HEK293 (cell line): ENCODE measurements around the gene ARHGAP35.

Experiments
- CTCF ChIA-PET: fragments of 350-600 bp; formaldehyde crosslinking; extraction: SDS; loops from one replicate; lab custom pipeline; 2021; ENCODE audit warnings: antibody characterized with exemption; lab: Yijun Ruan, JAX
- POLR2A ChIA-PET: fragments of 300-600 bp; formaldehyde crosslinking; extraction: SDS; loops from one replicate; lab custom pipeline; 2020; ENCODE audit warnings: antibody characterized with exemption, inconsistent platforms; lab: Yijun Ruan, JAX
- H3K27ac ChIP-seq: fragments of 200-500 bp; sonication (Bioruptor generic); 2 replicates; pipeline ENCODE4 v1.5.1; 2014; ENCODE audit warnings: low read depth, low read length, control low read depth, inconsistent platforms; ENCODE audit errors: extremely low read depth
- H3K36me3 ChIP-seq, 2 experiments: fragments of 200-500 bp in 1 of 2; sonication (Bioruptor generic) in 1 of 2; 1 replicate in 1 of 2; 2 replicates in 1 of 2; pipeline ENCODE4 v1.5.1; 2014 to 2017; ENCODE audit warnings: inconsistent platforms in 2 of 2, low read length in 2 of 2; ENCODE audit not compliant: control insufficient read depth in 2 of 2, insufficient read depth in 1 of 2
- H3K4me1 ChIP-seq: fragments of 200-500 bp; sonication (Bioruptor generic); 2 replicates; pipeline ENCODE4 v1.5.1; 2014; ENCODE audit warnings: mild to moderate bottlenecking, low read length, inconsistent platforms; ENCODE audit not compliant: control insufficient read depth, insufficient read depth
- H3K4me3 ChIP-seq: 2 replicates; pipeline ENCODE4 v1.5.1; 2011; ENCODE audit warnings: low read depth, mild to moderate bottlenecking, control low read depth, low read length, moderate library complexity
- H3K9me3 ChIP-seq: fragments of 200-500 bp; sonication (Bioruptor generic); 2 replicates; pipeline ENCODE4 v1.5.1; 2014; ENCODE audit warnings: low read depth, low read length, inconsistent platforms; ENCODE audit not compliant: control insufficient read depth, insufficient read depth
- AEBP2 ChIP-seq: fragments of 450-650 bp; formaldehyde crosslinking; IDR thresholded peaks from 2 replicates; pipeline ENCODE4 v1.5.1; 2016; ENCODE audit warnings: missing biosample characterization, missing genetic modification characterization, borderline replicate concordance
- HOXD13 ChIP-seq: sonication (generic); formaldehyde crosslinking; IDR thresholded peaks from 2 replicates; pipeline ENCODE4 v1.8.0; 2022; ENCODE audit warnings: missing genetic modification reagents, borderline replicate concordance
- SETDB1 ChIP-seq: IDR thresholded peaks from one replicate; pipeline ENCODE4 v1.6.1; 2017; ENCODE audit warnings: mild to moderate bottlenecking, low read length, moderate library complexity, mixed read lengths; ENCODE audit not compliant: insufficient read length
- ZBTB1 ChIP-seq: fragments of 450-650 bp; formaldehyde crosslinking; IDR thresholded peaks from 2 replicates; pipeline ENCODE4 v1.5.1; 2016; ENCODE audit warnings: missing biosample characterization, missing genetic modification characterization
- ZBTB7A ChIP-seq: fragments of 450-650 bp; formaldehyde crosslinking; IDR thresholded peaks from 2 replicates; pipeline ENCODE4 v1.5.1; 2016; ENCODE audit warnings: low read depth, missing biosample characterization, missing genetic modification characterization
- ZFP69B ChIP-seq: fragments of 450-650 bp; formaldehyde crosslinking; IDR thresholded peaks from 2 replicates; pipeline ENCODE4 v1.5.1; 2016; ENCODE audit warnings: missing biosample characterization, missing genetic modification characterization
- ZNF133 ChIP-seq: fragments of 450-650 bp; formaldehyde crosslinking; IDR thresholded peaks from 2 replicates; pipeline ENCODE4 v1.5.1; 2016; ENCODE audit warnings: missing biosample characterization, missing genetic modification characterization
- ZNF146 ChIP-seq: fragments of 450-650 bp; formaldehyde crosslinking; IDR thresholded peaks from 2 replicates; pipeline ENCODE4 v1.5.1; 2016; ENCODE audit warnings: missing biosample characterization, missing genetic modification characterization
- ZNF2 ChIP-seq: fragments of 450-650 bp; formaldehyde crosslinking; IDR thresholded peaks from 2 replicates; pipeline ENCODE4 v1.5.1; 2016; ENCODE audit warnings: missing biosample characterization, missing genetic modification characterization
- ZNF280D ChIP-seq: fragments of 450-650 bp; formaldehyde crosslinking; IDR thresholded peaks from 2 replicates; pipeline ENCODE4 v1.5.1; 2016; ENCODE audit warnings: missing biosample characterization, missing genetic modification characterization
- ZNF311 ChIP-seq: fragments of 450-650 bp; formaldehyde crosslinking; IDR thresholded peaks from 2 replicates; pipeline ENCODE4 v1.5.1; 2017; ENCODE audit warnings: missing biosample characterization, missing genetic modification characterization, borderline replicate concordance
- ZNF350 ChIP-seq: fragments of 450-650 bp; formaldehyde crosslinking; IDR thresholded peaks from 2 replicates; pipeline ENCODE4 v1.5.0; 2017; ENCODE audit warnings: missing biosample characterization, mild to moderate bottlenecking, missing genetic modification characterization
- ZNF366 ChIP-seq: fragments of 450-650 bp; formaldehyde crosslinking; conservative IDR thresholded peaks from 2 replicates; pipeline ENCODE4 v1.5.1; 2016; ENCODE audit warnings: missing biosample characterization, missing genetic modification characterization
- ZNF37A ChIP-seq: fragments of 450-650 bp; IDR thresholded peaks from 2 replicates; pipeline ENCODE4 v1.5.1; 2018; ENCODE audit warnings: missing biosample characterization, missing genetic modification characterization
- ZNF398 ChIP-seq: fragments of 450-650 bp; formaldehyde crosslinking; IDR thresholded peaks from 2 replicates; pipeline ENCODE4 v1.5.1; 2017; ENCODE audit warnings: missing biosample characterization, missing genetic modification characterization
- ZNF692 ChIP-seq: fragments of 450-650 bp; formaldehyde crosslinking; IDR thresholded peaks from 2 replicates; pipeline ENCODE4 v1.5.1; 2016; ENCODE audit warnings: missing biosample characterization, missing genetic modification characterization
- ZNF792 ChIP-seq: fragments of 450-650 bp; formaldehyde crosslinking; IDR thresholded peaks from 2 replicates; pipeline ENCODE4 v1.5.1; 2016; ENCODE audit warnings: missing biosample characterization, missing genetic modification characterization
- ZNF843 ChIP-seq: fragments of 450-650 bp; formaldehyde crosslinking; IDR thresholded peaks from 2 replicates; pipeline ENCODE4 v1.5.1; 2016; ENCODE audit warnings: missing biosample characterization, missing genetic modification characterization
- ZSCAN23 ChIP-seq: fragments of 450-650 bp; formaldehyde crosslinking; IDR thresholded peaks from 2 replicates; pipeline ENCODE4 v1.5.1; 2016; ENCODE audit warnings: missing biosample characterization, missing genetic modification characterization
- ZSCAN4 ChIP-seq: fragments of 450-650 bp; formaldehyde crosslinking; IDR thresholded peaks from 2 replicates; pipeline ENCODE4 v1.5.1; 2017; ENCODE audit warnings: missing biosample characterization, missing genetic modification characterization
- ZXDB ChIP-seq: fragments of 450-650 bp; formaldehyde crosslinking; IDR thresholded peaks from 2 replicates; pipeline ENCODE4 v1.5.1; 2016; ENCODE audit warnings: missing biosample characterization, missing genetic modification characterization

ARHGAP35 gene

GRCh38 chr19:46875234-46875633, 14.4 kb downstream of the ARHGAP35 start:
- no peak for TF ChIP-seq ZNF366 (tag by site-specific recombination)
- TF ChIP-seq ZNF133 (tag by site-specific recombination): no peak
- TF ChIP-seq ZBTB1 (tag by site-specific recombination): no peak
- no peak for TF ChIP-seq ZNF37A
- no peak for TF ChIP-seq SETDB1
- no peak for TF ChIP-seq ZBTB7A
- TF ChIP-seq ZNF311 (tag by site-specific recombination): no peak
- no peak for TF ChIP-seq ZNF843 (tag by site-specific recombination)
- no peak for TF ChIP-seq ZNF398 (tag by site-specific recombination)
- no peak for TF ChIP-seq ZNF792
- no peak for TF ChIP-seq HOXD13 (CRISPR knock-in tag)
- TF ChIP-seq ZNF280D (tag by site-specific recombination): no peak
- TF ChIP-seq ZNF2 (tag by site-specific recombination): no peak
- no peak for TF ChIP-seq ZXDB
- TF ChIP-seq ZFP69B (tag by site-specific recombination): no peak
- no peak for TF ChIP-seq ZSCAN4 (tag by site-specific recombination)
- TF ChIP-seq AEBP2: no peak
- no peak for TF ChIP-seq ZNF146 (tag by site-specific recombination)
- no peak for TF ChIP-seq ZSCAN23
- Histone ChIP-seq H3K36me3 (no peaks in the 10 kb centered on the region; a peak in 2 of 3 replicates), H3K4me3 (no peak overlapping the region), H3K9me3 (no peaks in the 10 kb centered on the region), H3K4me1 (peaks cover 4% of the 10 kb centered on the region; the same call in 1 of the 2 replicates), H3K27ac (0 out of 2 replicates have a peak overlapping the region, but pooled peaks have one; percentile 5)
- CTCF ChIA-PET: interaction anchor here (0.6 to 1.2 kb wide), 4 partner anchors 8 to 256 kb away, joined by 3 to 6 read pairs (median 3); partner anchors contain the start of gene SAE1
- POLR2A ChIA-PET: interaction anchor here (1.9 kb wide), 1 partner anchor 12 kb away, joined by 7 read pairs; no protein-coding TSS in a partner anchor

GRCh38 chr19:46875657-46876056, 14.9 kb downstream of the ARHGAP35 start:
- 0 out of 2 replicates have a peak overlapping the region, but pooled peaks have one; percentile 5 for H3K27ac ChIP-seq

More at GRCh38 chr19:46875657-46876056, 14.9 kb downstream of the ARHGAP35 start:
- H3K9me3 ChIP-seq: no peaks in the 10 kb centered on the region
- CTCF ChIA-PET: interaction anchor here (1.0 to 1.2 kb wide), 3 partner anchors 12 to 256 kb away, joined by 3 to 6 read pairs (median 3); partner anchors contain the start of gene SAE1
- no peak for TF ChIP-seq ZNF350
- TF ChIP-seq ZNF692 (tag by site-specific recombination): no peak
- POLR2A ChIA-PET: interaction anchor here (1.9 kb wide), 1 partner anchor 12 kb away, joined by 7 read pairs; no protein-coding TSS in a partner anchor
- H3K4me3 ChIP-seq: no peak overlapping the region
- H3K4me1 ChIP-seq: peaks cover 4% of the 10 kb centered on the region; the same call in 1 of the 2 replicates
- no peaks in the 10 kb centered on the region; a peak in 2 of 3 replicates for H3K36me3 ChIP-seq
